ENCODE results near the gene INHA.

GRCh38 chr2:219569635-219570034, 2.5 kb upstream of the INHA start:
- TF ChIP-seq POLR2A (IDR thresholded peaks at IDR 0.05) (no peak), CTCF (IDR thresholded peaks at IDR 0.05) (no peak)

Data from adrenal gland (tissue), 5 donors.